Coronary artery (tissue), 2 donors: ENCODE results near the gene VENTX.

Experiments
- DNase-seq: peaks from one replicate; pipeline ENCODE4 v3.0.0-alpha.2; 2017; ENCODE audit warnings: low spot score
- H3K27ac ChIP-seq, 2 donors: fragments of 200-600 bp; sonication (generic); one replicate each; pipeline ENCODE4 v1.5.1; 2016 to 2019
- H3K4me3 ChIP-seq: fragments of 200-600 bp; sonication (generic); 2 replicates; pipeline ENCODE4 v1.5.1; 2016; ENCODE audit warnings: mild to moderate bottlenecking, moderate library complexity
- CTCF ChIP-seq: fragments of 200-600 bp; sonication (generic); IDR thresholded peaks from one replicate; pipeline ENCODE4 v1.5.1; 2019; ENCODE audit warnings: antibody characterized with exemption

VENTX gene

GRCh38 chr10:133258066-133258817 is 20.6 kb downstream of the VENTX start:
- H3K4me3 ChIP-seq: no peak overlapping the region
- H3K27ac ChIP-seq: peak overlapping the region; percentile 34 to 82
- no peak for TF ChIP-seq CTCF
- DNase-seq: no peak

- no peak overlapping the region for H3K4me3 ChIP-seq
- DNase-seq: peak; percentile 90
- peak overlapping the region; percentile 34 to 82 for H3K27ac ChIP-seq
- TF ChIP-seq CTCF: no peak
Observed at GRCh38 chr10:133258818-133259601, 21.4 kb downstream of the VENTX start.

GRCh38 chr10:133259602-133259989 is 21.9 kb downstream of the VENTX start:
- no peak for DNase-seq
- Histone ChIP-seq H3K27ac (peak overlapping the region in 1 of 2 donors; percentile 82), H3K4me3 (no peak overlapping the region)
- TF ChIP-seq CTCF: no peak

GRCh38 chr10:133260895-133261725 is 23.5 kb downstream of the VENTX start:
- peak overlapping the region; percentile 87 for H3K4me3 ChIP-seq
- no peak for TF ChIP-seq CTCF
- H3K27ac ChIP-seq: peak overlapping the region; percentile 84 to 90
- peak; percentile 84 for DNase-seq

GRCh38 chr10:133261726-133262325 is 24.2 kb downstream of the VENTX start:
- Histone ChIP-seq H3K27ac (peak overlapping the region; percentile 84 to 90), H3K4me3 (peak overlapping the region; percentile 87)
- no peak for TF ChIP-seq CTCF
- DNase-seq: peak; percentile 87

- no peak for DNase-seq
- TF ChIP-seq CTCF: no peak
- H3K4me3 ChIP-seq: peak overlapping the region; percentile 87
- H3K27ac ChIP-seq: no peak overlapping the region
Observed at GRCh38 chr10:133262696-133263095, 25.0 kb downstream of the VENTX start.
